Right lobe of liver (tissue), 6 donors: ENCODE data around the gene PGD. TPM values are rescaled to one million over a fixed set of nuclear protein-coding genes. Genes with fewer than 3 reads are reported as not detected.

Experiments used
- ATAC-seq, 4 donors: fragments of 200-7000 bp; cut with Tn5 transposase; one replicate each; pipeline ENCODE4 v1.9.1; 2020; ENCODE audit warnings: mild to moderate bottlenecking in 4 of 4, moderate library complexity in 4 of 4
- DNase-seq, 3 donors: peaks; one replicate each; pipeline ENCODE4 v3.0.0-alpha.2; 2020
- H3K27ac ChIP-seq, 3 donors: fragments of 200-600 bp; one replicate each; pipeline ENCODE4 v1.8.0; 2022
- H3K27me3 ChIP-seq, 2 donors: fragments of 200-600 bp; one replicate each; pipeline ENCODE4 v1.8.0; 2022
- H3K36me3 ChIP-seq, 4 donors: fragments of 200-600 bp; sonication (generic) in 1 of 4; one replicate each; pipeline versions ENCODE4 v1.5.1 to v1.8.0; 2017 to 2022; ENCODE audit warnings: control low read depth in 1 of 4
- H3K4me1 ChIP-seq, 4 donors: fragments of 200-600 bp; sonication (generic) in 1 of 4; one replicate each; pipeline versions ENCODE4 v1.5.1 to v1.8.0; 2017 to 2022; ENCODE audit warnings: control low read depth in 1 of 4
- H3K4me3 ChIP-seq, 3 donors: fragments of 200-600 bp; one replicate each; pipeline ENCODE4 v1.8.0; 2022
- H3K9me3 ChIP-seq, 4 donors: fragments of 200-600 bp; sonication (generic) in 1 of 4; one replicate each; pipeline versions ENCODE4 v1.5.1 to v1.8.0; 2017 to 2022; ENCODE audit warnings: control low read depth in 1 of 4
- CTCF ChIP-seq, 4 donors: fragments of 200-600 bp in 3 of 4; fragments of 450-650 bp in 1 of 4; IDR thresholded peaks; one replicate each; pipeline versions ENCODE4 v1.5.1 to v1.8.0; 2016 to 2022; ENCODE audit warnings: antibody characterized with exemption in 4 of 4, mild to moderate bottlenecking in 2 of 4
- POLR2A ChIP-seq: fragments of 450-650 bp; IDR thresholded peaks from one replicate; pipeline ENCODE4 v1.6.1; 2017; ENCODE audit warnings: antibody characterized with exemption, mild to moderate bottlenecking
- WGBS: methylation state at CpG from one replicate; pipeline ENCODE4 v1.1.6; 2018; ENCODE audit warnings: low coverage, low lambda C conversion rate; ENCODE audit not compliant: insufficient coverage; ENCODE audit errors: missing lambda C conversion rate; 5-methylcytosine and 5-hydroxymethylcytosine counted together
- intact Hi-C, 2 donors: fragments of 100-400 bp; cut with DNase I; formaldehyde crosslinking; loops; one replicate each; pipeline versions ENCODE4 v1.11.2 to v1.14.1; 2022
- total RNA-seq, 6 experiments: library from RNA; depleted of rRNA in 2 of 6; stranded (reverse); fragments of >200 nt in 2 of 6; fragmentation: NEBNext Ultra II Directional in 3 of 6; extraction: Animal tissue kit (Norgen Biotek cat#: 25700) in 3 of 6; gene quantifications; one replicate each; pipeline versions ENCODE4 v1.1.0 to v1.2.4, GENCODE V29; 2016 to 2023
- donor health status: DM: no; HTN: yes; CAD: no.
- donor health status: DM: no; HTN: no; CAD: no.
- donor health status: DM: no; HTN: no; CAD: no.
- donor health status: DM: no; HTN: yes; CAD: no.
- donor health status: DM: no; HTN: yes; CAD: no.

PGD gene
- total RNA-seq, 6 experiments from 2014 or later: 51.9 to 151 (median 72.0) TPM

- peak in 1 of 3 donors; percentile 13 for DNase-seq
- 85% methylated on average over 7 of the region's 11 CpGs for WGBS
- intact Hi-C loops: loop anchor here (5.0 kb wide), 2 partner anchors 59 to 64 kb away; no protein-coding TSS in a partner anchor
Measured at GRCh38 chr1:10433790-10434189, 34.9 kb downstream of the PGD start.

GRCh38 chr1:10434590-10434989 lies 35.7 kb downstream of the PGD start:
- intact Hi-C loops: loop anchor here (5.0 kb wide), 2 partner anchors 58 to 63 kb away; no protein-coding TSS in a partner anchor
- 97% methylated on average over 4 of the region's 5 CpGs for WGBS
- Histone ChIP-seq H3K4me3 (no peak overlapping the region), H3K27me3 (no peaks in the 10 kb centered on the region), H3K27ac (no peak overlapping the region), H3K4me1 (peaks cover 0 to 7% (median 0%) of the 10 kb centered on the region in 4 donors), H3K9me3 (no peaks in the 10 kb centered on the region), H3K36me3 (no peaks in the 10 kb centered on the region)
- DNase-seq (no peak), ATAC-seq (no peak)
- no peak for TF ChIP-seq CTCF (IDR thresholded peaks at IDR 0.05)
- no peak for TF ChIP-seq POLR2A

More at GRCh38 chr1:10433790-10434189, 34.9 kb downstream of the PGD start:
- TF ChIP-seq CTCF (IDR thresholded peaks at IDR 0.05) (no peak), POLR2A (no peak)
- no peak for ATAC-seq
- Histone ChIP-seq H3K9me3 (no peaks in the 10 kb centered on the region), H3K27me3 (no peaks in the 10 kb centered on the region), H3K36me3 (no peaks in the 10 kb centered on the region), H3K4me3 (no peak overlapping the region), H3K27ac (no peak overlapping the region), H3K4me1 (peaks cover 0 to 7% (median 0%) of the 10 kb centered on the region in 4 donors)

- DNase-seq (peak in 1 of 3 donors; percentile 1), ATAC-seq (no peak)
- Histone ChIP-seq H3K4me3 (no peak overlapping the region), H3K27me3 (no peaks in the 10 kb centered on the region), H3K4me1 (no peaks in the 10 kb centered on the region), H3K9me3 (no peaks in the 10 kb centered on the region), H3K27ac (no peak overlapping the region), H3K36me3 (no peaks in the 10 kb centered on the region)
- 88% methylated on average over 1 of the region's 1 CpG for WGBS
- TF ChIP-seq POLR2A (no peak), CTCF (IDR thresholded peaks at IDR 0.05) (no peak)
- intact Hi-C loops: no loop called here
Measured at GRCh38 chr1:10437052-10437451, 38.2 kb downstream of the PGD start.

GRCh38 chr1:10438677-10439163 lies 39.9 kb downstream of the PGD start:
- Histone ChIP-seq H3K4me1 (no peaks in the 10 kb centered on the region), H3K9me3 (no peaks in the 10 kb centered on the region), H3K4me3 (no peak overlapping the region), H3K27me3 (no peaks in the 10 kb centered on the region), H3K27ac (no peak overlapping the region), H3K36me3 (no peaks in the 10 kb centered on the region)
- TF ChIP-seq CTCF (IDR thresholded peaks at IDR 0.05): no peak
- no peak for TF ChIP-seq POLR2A
- ATAC-seq: no peak
- DNase-seq: peak in 1 of 3 donors; percentile 2
- intact Hi-C loops: no loop called here
- 56% methylated on average over 7 of the region's 7 CpGs for WGBS
